HUDEP-2 (cell line): ENCODE measurements around the gene IL10RB.
"Not testable (repeated sequence)": the region's sequence is repeated elsewhere in the genome, so short reads cannot be mapped to it uniquely, and the experiment has no call there.

Source experiments
- DNase-seq, 76 experiments: peaks; one replicate each; lab custom pipeline; 2025; ENCODE audit not compliant: unreplicated experiment in 76 of 76; lab: John Stamatoyannopoulos, UW

IL10RB gene

GRCh38 chr21:33239559-33240127, 26.5 kb upstream of the IL10RB start:
- DNase-seq: not testable (repeated sequence)

GRCh38 chr21:33240404-33240803, 25.8 kb upstream of the IL10RB start:
- DNase-seq: no peak

- no peak for DNase-seq
These were observed 24.3 kb upstream of the IL10RB start for GRCh38 chr21:33241846-33242245.

- not testable (repeated sequence) for DNase-seq
These were observed 23.3 kb upstream of the IL10RB start for GRCh38 chr21:33242846-33243245.

GRCh38 chr21:33244082-33244778, 21.9 kb upstream of the IL10RB start:
- no peak for DNase-seq

- no peak for DNase-seq
These were observed 21.4 kb upstream of the IL10RB start for GRCh38 chr21:33244779-33245105.

GRCh38 chr21:33245289-33245918, 20.8 kb upstream of the IL10RB start:
- DNase-seq: no peak

GRCh38 chr21:33246506-33246905, 19.7 kb upstream of the IL10RB start:
- no peak for DNase-seq

GRCh38 chr21:33246963-33247362, 19.2 kb upstream of the IL10RB start:
- DNase-seq: no peak

- DNase-seq: no peak
These were observed 18.6 kb upstream of the IL10RB start for GRCh38 chr21:33247599-33247998.

- no peak for DNase-seq
These were observed 16.7 kb upstream of the IL10RB start for GRCh38 chr21:33249331-33250002.

GRCh38 chr21:33251119-33251518, 15.0 kb upstream of the IL10RB start:
- no peak for DNase-seq

- DNase-seq: not testable (repeated sequence)
These were observed 12.8 kb upstream of the IL10RB start for GRCh38 chr21:33253382-33253781.

- DNase-seq: no peak
These were observed 11.4 kb upstream of the IL10RB start for GRCh38 chr21:33254766-33255165.

- DNase-seq: no peak
These were observed 10.8 kb upstream of the IL10RB start for GRCh38 chr21:33255404-33255803.

GRCh38 chr21:33256019-33256418, 10.1 kb upstream of the IL10RB start:
- no peak for DNase-seq

- DNase-seq: no peak
These were observed 8.9 kb upstream of the IL10RB start for GRCh38 chr21:33257094-33257803.

GRCh38 chr21:33258475-33258874, 7.7 kb upstream of the IL10RB start:
- DNase-seq: no peak

- DNase-seq: no peak
These were observed 6.7 kb upstream of the IL10RB start for GRCh38 chr21:33259428-33259827.

GRCh38 chr21:33259995-33260394, 6.2 kb upstream of the IL10RB start:
- DNase-seq: no peak

GRCh38 chr21:33261635-33262034, 4.5 kb upstream of the IL10RB start:
- DNase-seq: no peak
